ENCODE results near the gene MDN1.

MDN1 gene

DNA sequence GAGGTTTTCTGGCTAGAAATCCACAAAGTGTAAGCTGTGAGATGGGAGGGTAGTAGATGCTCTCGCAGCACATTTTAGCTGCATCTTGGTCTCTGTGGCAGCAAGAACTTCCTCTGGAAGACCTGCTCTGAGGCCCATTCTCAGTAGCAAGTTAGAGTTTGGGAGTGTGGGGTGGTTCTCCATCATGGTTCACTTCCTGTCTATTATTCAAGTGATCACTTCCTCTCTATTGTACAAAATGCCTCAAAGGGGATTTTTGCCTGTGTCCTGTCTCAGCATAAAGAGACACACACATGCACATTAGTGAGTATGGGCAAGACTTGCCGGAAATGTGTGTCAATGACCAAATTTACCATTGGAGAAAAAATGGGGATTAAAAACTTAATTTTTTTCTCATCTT, 223.5 kb downstream of the MDN1 start (continued):
- TF ChIP-seq ZFP3 (CRISPR knock-in tag; IDR thresholded peaks at IDR 0.05) = no peak
- no peak for TF ChIP-seq ZFP30 (CRISPR knock-in tag; IDR thresholded peaks at IDR 0.05)
- no peak for TF ChIP-seq ESRRG (CRISPR knock-in tag; IDR thresholded peaks at IDR 0.05)
- no peak for TF ChIP-seq CSDC2 (CRISPR knock-in tag; IDR thresholded peaks at IDR 0.05)
- no peak for TF ChIP-seq POU6F1 (CRISPR knock-in tag; IDR thresholded peaks at IDR 0.05; ENCODE audit: borderline replicate concordance, low read depth)
- no peak for TF ChIP-seq ZC3H10 (CRISPR knock-in tag; IDR thresholded peaks at IDR 0.05)
- no peak for TF ChIP-seq BACH2 (CRISPR knock-in tag; IDR thresholded peaks at IDR 0.05; ENCODE audit: borderline replicate concordance)
